Spleen (tissue), 11 donors: ENCODE data around the gene GPR135. TPM values are rescaled to one million over a fixed set of nuclear protein-coding genes. Genes with fewer than 3 reads are reported as not detected.

Experiments used
- DNase-seq: peaks from one replicate; pipeline ENCODE4 v3.0.0-alpha.2; 2020
- H3K27ac ChIP-seq, 8 donors: fragments of 200-600 bp; sonication (generic) in 7 of 8; 1 replicate in 4 of 8; 2 replicates in 4 of 8; pipeline versions ENCODE4 v1.5.0 to v1.8.0; 2016 to 2021; ENCODE audit warnings: inconsistent platforms in 4 of 8, mild to moderate bottlenecking in 4 of 8, moderate library complexity in 1 of 8
- H3K27me3 ChIP-seq, 7 donors: fragments of 200-600 bp; sonication (generic) in 6 of 7; replicated peaks in 1 of 7; 1 replicate in 4 of 7; 2 replicates in 3 of 7; pipeline versions ENCODE4 v1.5.0 to v1.8.0; 2016 to 2021; ENCODE audit warnings: inconsistent platforms in 3 of 7, mild to moderate bottlenecking in 1 of 7
- H3K36me3 ChIP-seq, 6 donors: fragments of 200-600 bp; sonication (generic) in 5 of 6; 1 replicate in 4 of 6; 2 replicates in 2 of 6; pipeline versions ENCODE4 v1.5.0 to v1.8.0; 2016 to 2021; ENCODE audit warnings: inconsistent platforms in 2 of 6
- H3K4me1 ChIP-seq, 6 donors: fragments of 200-600 bp; sonication (generic) in 5 of 6; 1 replicate in 3 of 6; 2 replicates in 3 of 6; pipeline versions ENCODE4 v1.5.0 to v1.8.0; 2016 to 2021; ENCODE audit warnings: inconsistent platforms in 3 of 6
- H3K4me3 ChIP-seq, 8 donors: fragments of 200-600 bp; sonication (generic) in 7 of 8; 1 replicate in 4 of 8; 2 replicates in 4 of 8; pipeline versions ENCODE4 v1.5.0 to v1.8.0; 2016 to 2021; ENCODE audit warnings: inconsistent platforms in 4 of 8, mild to moderate bottlenecking in 4 of 8, moderate library complexity in 2 of 8
- H3K9me3 ChIP-seq, 8 donors: fragments of 200-600 bp; sonication (generic) in 7 of 8; 1 replicate in 4 of 8; 2 replicates in 4 of 8; pipeline versions ENCODE4 v1.5.0 to v1.8.0; 2016 to 2021; ENCODE audit warnings: inconsistent platforms in 4 of 8
- POLR2A ChIP-seq, 3 donors: fragments of 450-650 bp; IDR thresholded peaks; one replicate each; pipeline ENCODE4 v1.5.1; 2017; ENCODE audit warnings: antibody characterized with exemption in 3 of 3, mild to moderate bottlenecking in 1 of 3
- POLR2AphosphoS5 ChIP-seq, 3 donors: sonication (generic); formaldehyde crosslinking; IDR thresholded peaks; one replicate each; pipeline ENCODE4 v1.5.1; 2017; ENCODE audit warnings: antibody characterized with exemption in 3 of 3
- WGBS, 5 donors: extraction: QIAGEN DNeasy Blood & Tissue Kit in 3 of 5; methylation state at CpG; one replicate each; pipeline versions ENCODE4 v1.1.5 to v1.1.7; 2013 to 2018; 5-methylcytosine and 5-hydroxymethylcytosine counted together
- intact Hi-C: fragments of 100-400 bp; cut with DNase I; formaldehyde crosslinking; loops from one replicate; pipeline ENCODE4 v1.15.0; 2023; ENCODE audit warnings: low total_unique reads
- polyA plus RNA-seq, 3 donors: library from polyadenylated mRNA; stranded (reverse); fragments of 200-250 nt; gene quantifications; one replicate each; pipeline ENCODE4 v1.2.1, GENCODE V29; 2013
- total RNA-seq, 7 donors: library from RNA; depleted of rRNA in 3 of 7; stranded (reverse); fragments of >200 nt in 3 of 7; fragmentation: NEBNext Ultra II Directional in 4 of 7; extraction: Animal tissue kit (Norgen Biotek cat#: 25700) in 4 of 7; gene quantifications; one replicate each; pipeline versions ENCODE4 v1.1.0 to v1.2.1, GENCODE V29; 2016 to 2021
- TF ChIP-seq, protein P1 (sequence below), 11 experiments: fragments of 200-600 bp in 7 of 11; fragments of 450-650 bp in 4 of 11; sonication (generic) in 4 of 11; IDR thresholded peaks in 8 of 11; conservative IDR thresholded peaks in 3 of 11; 1 replicate in 7 of 11; 2 replicates in 4 of 11; pipeline versions ENCODE4 v1.4.0 to v1.8.0; 2016 to 2021; ENCODE audit warnings: antibody characterized with exemption in 11 of 11, inconsistent platforms in 4 of 11, mild to moderate bottlenecking in 1 of 11
- donor health status: healthy with polysubstance abuse.
- donor health status: DM: no; HTN: no; CAD: no; lungs with moderate emphysema.
- donor health status: DM: no; HTN: no; CAD: no.
- donor health status: Bipolar disorder and iron deficiency.
- donor health status: healthy.
- donor health status: DM: no; HTN: no; CAD: no.
- donor health status: DM: yes; HTN: yes; CAD: no.

GPR135 gene
- total and polyA plus RNA-seq, 10 donors: 0.27 to 8.3 (median 2.7) TPM

DNA sequence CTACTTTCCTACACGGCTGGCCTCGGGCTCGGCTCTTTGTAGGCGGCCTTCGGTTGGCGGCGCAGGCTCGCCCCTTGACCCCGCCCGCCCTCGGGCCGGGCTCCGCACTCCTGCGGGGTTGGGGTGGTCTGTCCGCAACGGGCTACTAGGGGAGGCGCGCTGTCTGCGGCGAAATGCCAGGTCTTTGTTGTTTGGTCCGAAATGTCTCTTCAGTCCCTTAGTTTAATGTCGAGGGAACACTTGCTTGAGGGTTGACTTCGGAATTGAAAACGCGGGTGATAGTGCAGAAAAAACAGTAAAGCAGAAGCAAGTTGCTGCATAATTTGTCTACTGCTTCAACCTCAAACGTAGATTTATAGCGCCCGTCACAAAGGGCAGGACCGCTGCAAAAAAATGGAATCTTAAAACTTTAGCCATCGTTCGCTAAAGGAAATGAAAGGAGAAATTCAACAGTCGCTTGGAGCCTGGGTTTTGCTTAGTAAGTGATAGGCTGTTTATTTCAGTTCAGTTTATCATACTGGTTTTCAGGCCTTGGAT is 19.5 kb upstream of the GPR135 start:
- peaks cover 0 to 30% (median 16%) of the 10 kb centered on the region in 6 donors for H3K36me3 ChIP-seq
- H3K4me3 ChIP-seq: peak overlapping the region; percentile 74 to 98 (median 90)
- peak overlapping the region; percentile 88 to 97 (median 94) for H3K27ac ChIP-seq
- no peaks in the 10 kb centered on the region for H3K9me3 ChIP-seq
- H3K27me3 ChIP-seq: no peaks in the 10 kb centered on the region
- intact Hi-C loops: loop anchor here (10.0 kb wide), 1 partner anchor 610 kb away; the partner anchor contains the start of gene PCNX4
- TF ChIP-seq, protein P1, sequence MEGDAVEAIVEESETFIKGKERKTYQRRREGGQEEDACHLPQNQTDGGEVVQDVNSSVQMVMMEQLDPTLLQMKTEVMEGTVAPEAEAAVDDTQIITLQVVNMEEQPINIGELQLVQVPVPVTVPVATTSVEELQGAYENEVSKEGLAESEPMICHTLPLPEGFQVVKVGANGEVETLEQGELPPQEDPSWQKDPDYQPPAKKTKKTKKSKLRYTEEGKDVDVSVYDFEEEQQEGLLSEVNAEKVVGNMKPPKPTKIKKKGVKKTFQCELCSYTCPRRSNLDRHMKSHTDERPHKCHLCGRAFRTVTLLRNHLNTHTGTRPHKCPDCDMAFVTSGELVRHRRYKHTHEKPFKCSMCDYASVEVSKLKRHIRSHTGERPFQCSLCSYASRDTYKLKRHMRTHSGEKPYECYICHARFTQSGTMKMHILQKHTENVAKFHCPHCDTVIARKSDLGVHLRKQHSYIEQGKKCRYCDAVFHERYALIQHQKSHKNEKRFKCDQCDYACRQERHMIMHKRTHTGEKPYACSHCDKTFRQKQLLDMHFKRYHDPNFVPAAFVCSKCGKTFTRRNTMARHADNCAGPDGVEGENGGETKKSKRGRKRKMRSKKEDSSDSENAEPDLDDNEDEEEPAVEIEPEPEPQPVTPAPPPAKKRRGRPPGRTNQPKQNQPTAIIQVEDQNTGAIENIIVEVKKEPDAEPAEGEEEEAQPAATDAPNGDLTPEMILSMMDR (IDR thresholded peaks at IDR 0.05 in 8 of 11, conservative IDR thresholded peaks at IDR 0.05 in 3 of 11): no peak
- TF ChIP-seq POLR2AphosphoS5 (IDR thresholded peaks at IDR 0.05) (no peak), POLR2A (IDR thresholded peaks at IDR 0.05) (no peak)
- H3K4me1 ChIP-seq: peaks cover 36 to 89% (median 71%) of the 10 kb centered on the region in 6 donors
- 0 to 1% (median 0%) methylated on average over 32 of the region's 32 CpGs for WGBS, 5 donors
- DNase-seq: no peak

DNA sequence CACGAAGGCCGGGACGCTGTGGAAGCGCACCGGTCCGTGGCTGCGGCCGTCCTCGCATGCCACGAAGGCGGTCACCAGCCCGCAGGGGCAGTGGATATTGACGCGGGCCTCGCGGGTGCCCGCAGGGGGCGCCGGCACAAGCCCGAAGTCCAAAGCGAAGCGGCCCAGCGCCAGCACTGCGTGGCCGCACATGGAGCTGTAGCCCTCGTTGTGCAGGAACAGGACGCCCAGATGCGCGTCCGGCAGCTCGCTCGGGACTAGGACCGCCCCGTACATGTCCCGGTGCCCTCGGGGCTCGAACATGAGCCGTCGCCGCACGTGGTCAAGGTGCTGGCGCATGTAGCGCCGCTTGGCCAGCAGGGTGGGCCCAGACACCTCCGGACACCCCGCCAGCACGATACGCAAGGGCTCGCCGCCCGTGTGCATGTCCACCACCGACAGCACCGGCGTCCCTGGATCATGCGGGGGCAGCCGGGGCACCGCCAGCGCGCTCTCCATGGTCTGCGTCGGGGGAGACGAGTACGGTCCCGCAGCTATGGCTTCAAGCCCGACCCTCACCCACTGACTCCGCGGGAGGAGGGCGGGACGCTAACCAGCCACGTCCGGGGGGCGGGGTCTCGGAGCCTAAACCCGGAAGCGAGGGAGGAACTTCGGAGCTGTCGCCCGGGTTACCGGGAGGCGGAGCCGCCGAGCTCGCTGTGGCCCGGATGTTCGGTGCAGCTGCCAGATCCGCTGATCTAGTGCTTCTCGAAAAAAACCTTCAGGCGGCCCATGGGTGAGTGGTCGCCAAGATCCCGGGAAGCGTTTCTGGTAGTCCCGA is 18.8 kb upstream of the GPR135 start, which contains the start of the genes JKAMP and L3HYPDH:
TSS of gene JKAMP (plus strand) at position 699 of the 820 bp plus-strand sequence. CDS start at position 772, 73 bp downstream.
TSS of gene L3HYPDH (minus strand) at position 590 of the 820 bp plus-strand sequence. CDS start at position 498, 92 bp downstream.
- peaks cover 36 to 84% (median 68%) of the 10 kb centered on the region in 6 donors for H3K4me1 ChIP-seq

DNA sequence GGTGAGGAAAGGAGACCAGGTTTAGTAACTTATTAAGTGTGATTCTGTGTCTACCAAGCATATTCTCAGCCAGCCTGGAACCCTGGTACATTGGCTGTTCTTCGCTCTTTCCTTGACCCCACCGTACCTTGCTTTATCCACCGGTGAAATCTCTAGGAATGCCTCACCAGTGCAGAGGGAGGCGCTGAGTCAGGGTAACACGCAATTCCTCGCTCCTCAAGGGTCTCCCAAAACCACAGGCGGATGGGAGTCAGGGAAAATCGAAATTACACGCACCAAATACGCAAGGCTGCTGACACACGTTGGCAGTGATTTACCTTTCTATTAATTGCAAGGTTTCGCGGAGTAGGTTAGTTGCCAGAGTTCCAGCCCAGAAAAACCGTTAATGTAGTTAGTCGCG is 18.2 kb upstream of the GPR135 start:
- no peak for DNase-seq
- 5 to 7% (median 7%) methylated on average over 16 of the region's 16 CpGs for WGBS, 5 donors
- Histone ChIP-seq H3K4me1 (peaks cover 36 to 78% (median 64%) of the 10 kb centered on the region in 6 donors), H3K9me3 (no peaks in the 10 kb centered on the region), H3K36me3 (peaks cover 0 to 25% (median 4%) of the 10 kb centered on the region in 6 donors), H3K4me3 (peak overlapping the region; percentile 74 to 98 (median 90)), H3K27me3 (no peaks in the 10 kb centered on the region), H3K27ac (peak overlapping the region; percentile 88 to 97 (median 94))
- TF ChIP-seq, protein P1 (IDR thresholded peaks at IDR 0.05 in 8 of 11, conservative IDR thresholded peaks at IDR 0.05 in 3 of 11): no peak
- TF ChIP-seq POLR2AphosphoS5 (IDR thresholded peaks at IDR 0.05): no peak
- TF ChIP-seq POLR2A (IDR thresholded peaks at IDR 0.05): no peak
- intact Hi-C loops: loop anchor here (10.0 kb wide), 1 partner anchor 611 kb away; the partner anchor contains the start of gene PCNX4

More for the DNA sequence above, 18.8 kb upstream of the GPR135 start, which contains the start of the genes JKAMP and L3HYPDH:
- 0 to 1% (median 0%) methylated on average over 63 to 92 of the region's 92 CpGs for WGBS, 5 donors
- H3K4me3 ChIP-seq: peak within 1 kb of the TSS; percentile 74 to 98 (median 90)
- TF ChIP-seq POLR2A (IDR thresholded peaks at IDR 0.05): peak in 2 of 3 donors; percentile 4 to 67
- TF ChIP-seq, protein P1 (IDR thresholded peaks at IDR 0.05 in 8 of 11, conservative IDR thresholded peaks at IDR 0.05 in 3 of 11): peak in 9 of 11 experiments; percentile 37 to 78 (median 69)
- peak; percentile 95 to 97 (median 97) for TF ChIP-seq POLR2AphosphoS5 (IDR thresholded peaks at IDR 0.05)
- H3K27ac ChIP-seq: peak within 1 kb of the TSS; percentile 88 to 97 (median 94)
- intact Hi-C loops: loop anchor here (10.0 kb wide), 1 partner anchor 611 kb away; the partner anchor contains the start of gene PCNX4
- no peaks in the 10 kb centered on the region for H3K9me3 ChIP-seq
- H3K27me3 ChIP-seq: no peaks in the 10 kb centered on the region
- peaks cover 0 to 25% (median 10%) of the 10 kb centered on the region in 6 donors for H3K36me3 ChIP-seq
- DNase-seq: peak; percentile 100
